GM10847 (cell line): ENCODE results near the gene CAPG.

Experiments
- POLR2A ChIP-seq: IDR thresholded peaks from 2 replicates; pipeline ENCODE4 v1.6.1; 2011; ENCODE audit not compliant: insufficient read length; ENCODE audit errors: extremely low read depth

Gene CAPG

GRCh38 chr2:85415980-85416650 is 5.9 kb upstream of the CAPG start:
- no peak for TF ChIP-seq POLR2A

- TF ChIP-seq POLR2A: no peak
Measured at GRCh38 chr2:85414761-85415553, 4.8 kb upstream of the CAPG start.

GRCh38 chr2:85413592-85414420 is 3.6 kb upstream of the CAPG start:
- no peak for TF ChIP-seq POLR2A

GRCh38 chr2:85411405-85411748 is 1.2 kb upstream of the CAPG start:
- no peak for TF ChIP-seq POLR2A

- TF ChIP-seq POLR2A: no peak
Measured at GRCh38 chr2:85410584-85411404, 628 bp upstream of the CAPG start.

- no peak for TF ChIP-seq POLR2A
Measured at GRCh38 chr2:85405201-85406059, 4.7 kb downstream of the CAPG start.

- no peak for TF ChIP-seq POLR2A
Measured at GRCh38 chr2:85401844-85402243, 8.3 kb downstream of the CAPG start.

GRCh38 chr2:85401464-85401805 is 8.7 kb downstream of the CAPG start:
- TF ChIP-seq POLR2A: no peak

GRCh38 chr2:85400541-85401463 is 9.4 kb downstream of the CAPG start:
- no peak for TF ChIP-seq POLR2A

- no peak for TF ChIP-seq POLR2A
Measured at GRCh38 chr2:85400023-85400422, 10.1 kb downstream of the CAPG start.

GRCh38 chr2:85399183-85399455 is 11.0 kb downstream of the CAPG start:
- TF ChIP-seq POLR2A: no peak

- TF ChIP-seq POLR2A: no peak
Measured at GRCh38 chr2:85398426-85399182, 11.6 kb downstream of the CAPG start.

- TF ChIP-seq POLR2A: no peak
Measured at GRCh38 chr2:85397925-85398331, 12.2 kb downstream of the CAPG start.
